NCI-H1930 (cell line): ENCODE data around the gene UNC93A.
"Not testable (repeated sequence)": the region's sequence is repeated elsewhere in the genome, so short reads cannot be mapped to it uniquely, and the experiment has no call there.

ENCODE experiments used
- DNase-seq, 2 experiments: peaks; one replicate each; lab custom pipeline; 2025; lab: John Stamatoyannopoulos, UW

UNC93A gene

DNA sequence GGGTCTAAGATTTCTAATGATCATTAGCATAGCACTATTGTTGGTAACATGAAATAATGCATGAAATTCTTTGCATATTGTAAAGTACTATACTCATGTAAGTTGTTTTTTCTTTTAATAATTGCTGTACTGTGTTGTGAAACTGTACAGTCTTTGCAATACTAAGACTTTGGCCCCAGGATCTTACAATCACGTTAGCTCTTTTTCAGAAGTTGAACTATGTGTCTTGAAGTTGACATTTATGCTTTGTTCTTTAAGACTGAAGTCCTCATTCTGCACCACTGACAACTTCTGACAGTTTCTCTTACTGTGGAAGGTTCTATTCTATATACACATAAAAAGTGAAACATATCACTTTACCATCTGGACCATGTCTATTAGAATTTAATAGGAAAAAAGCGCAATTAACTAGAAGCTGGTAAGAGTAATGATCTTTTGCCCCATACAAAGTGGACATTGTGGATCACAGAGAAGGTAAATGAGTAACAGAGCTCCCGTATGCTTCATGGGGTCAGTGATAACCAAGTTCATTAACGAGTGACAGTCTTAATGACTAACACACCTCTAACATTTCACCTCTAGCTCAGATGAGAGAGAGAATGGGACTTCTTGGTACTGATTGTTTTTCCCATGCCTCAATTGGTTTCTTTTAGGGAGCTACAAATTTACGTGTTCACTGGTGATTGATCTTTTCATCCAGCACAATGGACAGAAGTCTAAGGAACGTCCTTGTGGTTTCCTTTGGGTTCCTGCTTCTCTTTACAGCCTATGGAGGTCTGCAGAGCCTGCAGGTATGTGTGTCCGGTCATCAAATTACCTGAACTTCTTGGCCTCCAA lies at the start of gene UNC93A:
UNC93A (plus strand) TSS at position 530 of the 837 bp plus-strand sequence; CDS start at position 705, 175 bp downstream.
- DNase-seq = no peak

DNA sequence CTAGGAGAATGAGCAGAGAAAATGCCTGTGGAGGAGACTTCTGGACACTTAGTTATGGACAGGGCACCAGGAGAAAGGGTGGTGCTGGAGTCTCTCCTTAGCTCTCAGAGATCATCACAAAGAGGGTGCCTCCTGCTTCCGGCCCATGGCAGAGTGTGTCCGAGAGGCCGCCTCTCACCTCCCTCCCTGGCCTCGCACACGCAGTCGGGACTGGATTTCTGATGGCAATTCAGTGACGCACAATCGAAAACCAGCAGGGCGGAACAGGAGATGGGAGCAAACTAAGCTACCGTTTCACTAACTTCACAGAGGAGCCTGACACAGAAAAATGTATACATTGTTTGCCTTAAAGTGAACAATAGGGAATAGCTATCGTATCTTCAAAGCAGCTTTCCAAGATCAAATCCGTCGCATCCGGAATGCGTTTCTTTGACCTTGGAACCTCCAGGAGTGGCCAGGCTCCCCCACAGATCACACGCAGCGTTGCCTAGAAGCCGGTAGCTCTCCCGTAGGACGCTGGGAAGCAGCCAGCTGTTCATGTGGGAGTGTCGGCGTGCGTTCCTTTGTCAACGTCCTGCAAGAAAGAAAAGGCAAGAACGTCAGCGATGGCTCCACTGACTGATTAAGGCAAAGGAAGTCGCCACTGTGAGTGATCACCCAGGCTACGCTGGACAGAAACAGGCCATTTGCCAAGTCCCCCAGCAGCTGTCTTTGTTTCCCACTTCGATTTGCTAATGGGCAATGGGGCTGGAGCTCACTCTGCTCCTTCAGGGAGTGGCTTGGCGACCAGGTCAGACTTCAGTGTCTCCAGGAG lies 49.6 kb upstream of the UNC93A start:
- not testable (repeated sequence) for DNase-seq

DNA sequence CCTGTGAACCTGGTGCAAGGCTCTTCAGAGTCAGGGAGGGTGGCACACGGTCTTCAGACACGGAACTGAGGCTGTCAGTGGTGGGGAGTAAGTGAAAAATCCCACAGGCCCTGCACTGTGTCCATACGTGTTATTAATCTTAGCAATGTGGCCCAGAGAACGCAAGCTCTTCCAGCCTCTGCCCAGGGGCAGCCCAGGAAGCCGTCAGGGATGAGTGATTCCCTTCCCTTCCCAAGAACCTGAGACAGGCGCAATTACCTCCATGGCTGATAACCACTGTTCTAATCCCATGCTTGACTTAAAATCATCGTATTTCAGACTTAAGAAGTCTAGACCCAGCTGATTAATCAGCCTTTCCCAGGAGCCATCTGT lies 49.0 kb upstream of the UNC93A start:
- DNase-seq = not testable (repeated sequence)

DNA sequence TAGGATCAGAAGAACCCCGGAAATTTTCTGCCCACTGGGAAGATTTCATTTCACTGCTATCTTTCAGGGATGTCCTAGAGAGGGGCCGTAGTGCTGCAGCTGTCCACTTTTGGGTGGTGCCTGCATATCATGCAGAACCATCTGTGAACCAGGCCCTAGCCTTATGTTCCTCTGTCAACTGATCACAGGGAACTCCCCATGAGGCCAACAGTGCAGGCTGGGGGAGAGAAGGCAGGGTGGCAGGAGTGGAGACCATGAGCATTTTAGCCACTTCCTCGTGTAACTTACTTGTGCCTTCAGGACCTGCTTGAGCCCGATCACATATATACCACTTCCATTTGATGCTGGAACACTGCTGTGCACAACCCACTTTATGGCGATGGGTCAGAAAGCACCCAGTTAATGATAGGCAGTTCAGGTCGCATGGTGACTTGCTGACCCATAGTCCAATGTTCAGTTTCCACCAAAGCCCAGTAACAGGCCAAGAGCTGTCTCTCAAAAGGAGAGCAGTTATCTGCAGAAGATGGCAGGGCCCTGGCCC lies 48.5 kb upstream of the UNC93A start:
- DNase-seq = not testable (repeated sequence)

DNA sequence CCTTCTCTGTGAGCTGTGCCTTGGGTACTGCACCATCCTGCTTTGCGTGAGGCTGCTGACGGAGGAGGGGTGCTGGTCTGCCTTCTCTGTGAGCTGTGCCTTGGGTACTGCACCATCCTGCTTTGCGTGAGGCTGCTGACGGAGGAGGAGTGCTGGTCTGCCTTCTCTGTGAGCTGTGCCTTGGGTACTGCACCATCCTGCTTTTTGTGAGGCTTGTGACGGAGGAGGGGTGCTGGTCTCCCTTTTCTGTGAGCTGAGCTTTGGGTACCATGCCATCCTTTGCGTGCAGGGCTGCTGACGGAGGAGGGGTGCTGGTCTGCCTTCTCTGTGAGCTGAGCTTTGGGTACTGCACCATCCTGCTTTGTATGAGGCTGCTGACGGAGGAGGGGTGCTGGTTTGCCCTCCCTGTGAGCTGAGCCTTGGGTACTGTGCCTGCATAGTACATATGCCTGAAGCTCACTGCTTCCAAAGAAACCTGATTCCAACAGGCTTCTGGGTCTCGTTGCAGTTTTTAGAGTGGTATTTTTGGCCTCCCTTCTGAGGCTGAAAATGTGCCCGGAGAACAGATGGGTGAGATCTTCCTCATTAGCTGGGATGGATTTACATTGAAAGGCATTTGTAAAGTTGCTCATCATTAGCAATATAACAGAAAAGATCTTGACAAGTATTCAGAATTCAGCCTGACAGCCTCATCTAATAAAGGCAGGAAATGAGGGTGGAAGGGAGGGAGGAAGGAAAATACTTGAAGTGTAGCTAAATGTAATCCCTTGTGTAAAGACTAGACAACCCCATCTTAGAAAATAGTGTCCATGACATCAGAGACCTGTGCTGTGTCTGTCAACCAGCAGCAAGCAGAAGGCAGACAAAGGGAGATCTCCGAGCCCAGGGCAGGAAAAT lies 46.8 kb upstream of the UNC93A start:
- no peak for DNase-seq

DNA sequence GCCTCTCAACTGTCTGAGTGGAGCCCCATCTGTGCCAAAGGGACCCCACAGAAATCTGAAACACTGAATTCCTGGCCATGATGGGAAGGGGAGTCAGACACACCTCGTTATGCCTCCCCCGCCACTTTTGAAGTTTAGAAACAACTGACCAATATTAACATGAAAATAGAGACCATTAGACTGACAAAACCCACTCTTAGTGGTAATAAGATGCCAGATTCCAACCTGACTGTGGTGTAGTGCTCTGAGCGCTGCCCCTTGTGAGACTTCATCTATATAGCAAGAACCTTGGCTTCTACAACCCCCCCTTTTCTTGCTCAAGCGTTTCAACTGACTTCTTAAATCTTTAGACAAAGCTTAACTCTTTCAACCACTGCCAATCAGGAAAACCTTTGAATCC lies 46.1 kb upstream of the UNC93A start:
- DNase-seq = no peak

DNA sequence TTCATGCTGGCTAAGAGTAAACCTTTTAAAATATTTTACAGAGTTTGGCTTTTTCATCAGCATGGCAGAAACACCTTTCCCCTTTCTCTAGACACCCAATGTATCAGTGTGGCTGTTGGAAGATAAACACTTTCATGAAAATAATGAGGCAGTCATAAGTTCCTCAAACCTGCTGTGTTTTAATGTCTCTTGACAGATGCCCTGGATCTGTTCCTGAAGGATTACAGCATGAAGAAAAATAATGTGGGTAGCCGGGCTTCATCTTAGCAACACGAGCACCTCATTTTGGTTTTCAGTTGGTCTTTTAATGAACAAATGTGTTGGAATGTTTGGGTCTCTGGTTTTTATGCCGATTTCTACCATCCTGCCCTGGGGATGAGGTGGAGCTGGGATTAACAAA lies 45.5 kb upstream of the UNC93A start:
- no peak for DNase-seq

DNA sequence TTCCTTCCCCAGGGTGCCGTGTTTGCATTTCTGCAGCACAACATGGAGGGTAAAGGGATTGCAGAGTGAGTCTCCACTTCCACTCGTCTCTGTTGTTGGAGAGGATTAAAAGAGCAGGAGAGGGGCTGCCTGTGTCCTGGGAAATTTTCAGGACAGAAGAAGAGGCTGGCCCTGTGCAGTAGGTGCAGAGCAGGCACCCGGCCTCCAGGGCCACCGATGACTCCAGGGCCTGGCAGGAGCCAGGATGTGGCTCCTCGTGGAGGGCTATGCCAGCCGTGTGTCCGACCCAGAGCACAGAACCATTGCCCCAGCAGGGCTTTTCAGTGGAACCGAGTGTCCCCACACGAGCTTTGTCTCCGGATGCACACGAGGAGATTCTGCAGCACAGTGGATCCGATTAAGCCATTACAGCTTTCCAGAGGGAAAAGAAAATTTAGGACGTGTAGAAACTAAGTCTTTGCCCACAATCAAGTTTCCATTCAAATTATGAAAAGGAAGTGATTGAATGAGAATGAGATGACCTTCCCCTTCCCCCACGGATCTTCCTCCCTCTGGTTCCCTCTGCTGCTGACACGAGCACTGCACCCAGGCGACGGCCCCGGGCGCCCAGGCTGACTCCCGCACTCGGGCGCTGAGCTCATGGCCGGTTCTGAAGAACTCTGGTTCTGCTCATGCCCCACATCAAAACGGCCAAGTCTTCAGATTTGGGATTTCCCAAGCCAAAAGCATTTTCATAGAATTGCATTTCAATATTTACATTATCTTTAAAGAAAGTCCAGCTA lies 43.1 kb upstream of the UNC93A start:
- DNase-seq = no peak

DNA sequence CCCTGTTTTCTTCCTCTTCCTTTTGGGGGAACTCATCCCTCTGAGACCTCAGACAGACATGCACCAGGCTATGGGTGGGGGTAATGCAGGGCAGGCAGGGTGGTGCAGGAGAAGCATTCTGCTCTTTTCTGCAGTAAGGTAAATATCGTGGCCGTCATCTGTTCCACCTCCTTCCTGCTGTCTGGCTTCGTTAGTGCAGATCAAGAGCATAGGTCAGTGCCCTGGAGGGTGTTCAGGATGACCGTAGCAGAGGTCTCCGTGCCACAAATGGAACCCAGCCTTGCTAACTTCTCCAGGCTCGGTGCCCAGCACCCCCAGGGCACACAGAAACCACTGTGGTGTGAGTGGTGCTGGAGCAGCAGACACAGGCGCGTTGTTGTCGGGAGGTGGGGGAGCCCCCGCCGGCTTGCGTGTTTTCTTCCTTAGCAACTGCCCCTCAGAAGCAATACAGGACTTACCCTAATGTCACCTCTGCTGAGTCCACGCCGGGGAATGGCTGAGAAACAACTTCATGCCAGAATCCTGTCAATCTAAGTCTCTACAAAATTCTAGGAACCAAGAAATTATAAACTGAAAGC lies 42.1 kb upstream of the UNC93A start:
- DNase-seq = not testable (repeated sequence)

DNA sequence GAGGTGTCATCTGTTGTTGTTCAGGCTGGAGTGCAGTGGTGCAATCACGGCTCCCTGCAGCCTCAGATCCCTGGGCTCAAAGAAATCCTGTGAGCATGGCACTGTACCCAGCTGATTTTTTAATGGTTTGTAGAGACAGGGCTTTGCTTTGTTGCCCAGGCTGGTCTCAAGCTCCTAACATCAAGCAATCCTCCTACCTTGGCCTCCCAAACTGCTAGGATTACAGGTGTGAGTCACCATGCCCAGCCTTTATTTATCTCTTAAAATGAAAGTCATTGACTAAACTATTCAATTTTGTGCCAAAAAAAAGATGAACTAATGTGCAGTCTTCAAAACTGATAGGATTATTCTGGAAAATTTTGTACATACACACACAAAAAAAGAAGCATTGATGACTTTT lies 38.8 kb upstream of the UNC93A start:
- DNase-seq = no peak

DNA sequence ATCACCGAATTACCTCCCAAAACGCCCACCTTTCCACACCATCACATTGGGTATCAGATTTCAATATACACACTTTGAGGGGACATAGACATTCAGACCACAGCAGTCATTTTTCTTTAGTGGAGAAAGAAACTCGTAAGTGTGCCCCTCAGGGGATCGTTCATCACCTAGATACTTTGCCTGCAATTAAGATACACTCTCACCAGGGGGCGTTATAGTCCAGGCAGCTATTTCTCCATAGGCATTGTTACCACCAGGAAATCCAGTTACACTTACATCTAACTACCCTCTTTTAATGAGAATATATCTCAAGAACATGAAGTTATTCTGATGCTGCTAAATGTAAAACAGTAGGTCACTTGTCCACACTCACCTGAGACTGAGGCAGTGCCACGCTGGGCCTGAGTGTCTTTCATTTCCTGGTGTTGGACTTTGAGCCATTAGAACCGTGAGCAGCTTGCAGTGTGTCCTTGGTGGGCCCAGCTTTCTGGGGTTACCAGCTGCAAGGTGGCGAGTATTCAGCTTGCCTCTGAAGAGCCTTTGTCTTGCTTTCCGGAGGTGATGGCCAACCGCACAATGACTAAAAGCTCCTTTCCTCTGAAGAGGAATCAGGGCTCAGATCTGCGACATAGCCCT lies 35.1 kb upstream of the UNC93A start:
- no peak for DNase-seq

DNA sequence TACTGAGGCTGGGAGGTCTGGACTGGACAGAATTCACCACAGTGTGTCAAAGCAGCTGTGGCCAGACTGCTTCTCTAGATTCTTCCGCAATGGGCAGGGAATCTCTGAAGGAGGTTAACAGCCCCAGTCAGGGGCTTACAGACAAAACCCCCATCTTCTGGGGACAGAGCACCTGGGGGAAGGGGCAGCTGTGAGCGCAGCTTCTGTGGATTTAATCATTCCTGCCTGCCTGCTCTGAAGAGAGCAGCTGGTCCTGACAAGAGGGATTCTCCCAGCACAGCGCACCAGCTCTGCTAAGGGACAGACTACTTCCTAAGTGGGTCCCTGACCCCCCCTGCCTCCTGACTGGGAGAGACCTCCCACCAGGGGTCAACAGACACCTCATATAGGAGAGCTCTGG lies 32.5 kb upstream of the UNC93A start:
- DNase-seq = no peak

DNA sequence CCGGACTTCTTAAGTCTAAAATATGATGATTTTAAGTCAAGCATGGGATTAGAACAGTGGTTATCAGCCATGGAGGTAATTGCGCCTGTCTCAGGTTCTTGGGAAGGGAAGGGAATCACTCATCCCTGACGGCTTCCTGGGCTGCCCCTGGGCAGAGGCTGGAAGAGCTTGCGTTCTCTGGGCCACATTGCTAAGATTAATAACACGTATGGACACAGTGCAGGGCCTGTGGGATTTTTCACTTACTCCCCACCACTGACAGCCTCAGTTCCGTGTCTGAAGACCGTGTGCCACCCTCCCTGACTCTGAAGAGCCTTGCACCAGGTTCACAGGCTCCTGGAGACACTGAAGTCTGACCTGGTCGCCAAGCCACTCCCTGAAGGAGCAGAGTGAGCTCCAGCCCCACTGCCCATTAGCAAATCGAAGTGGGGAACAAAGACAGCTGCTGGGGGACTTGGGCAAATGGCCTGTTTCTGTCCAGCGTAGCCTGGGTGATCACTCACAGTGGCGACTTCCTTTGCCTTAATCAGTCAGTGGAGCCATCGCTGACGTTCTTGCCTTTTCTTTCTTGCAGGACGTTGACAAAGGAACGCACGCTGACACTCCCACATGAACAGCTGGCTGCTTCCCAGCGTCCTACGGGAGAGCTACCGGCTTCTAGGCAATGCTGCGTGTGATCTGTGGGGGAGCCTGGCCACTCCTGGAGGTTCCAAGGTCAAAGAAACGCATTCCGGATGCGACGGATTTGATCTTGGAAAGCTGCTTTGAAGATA lies 24.9 kb upstream of the UNC93A start:
- not testable (repeated sequence) for DNase-seq

DNA sequence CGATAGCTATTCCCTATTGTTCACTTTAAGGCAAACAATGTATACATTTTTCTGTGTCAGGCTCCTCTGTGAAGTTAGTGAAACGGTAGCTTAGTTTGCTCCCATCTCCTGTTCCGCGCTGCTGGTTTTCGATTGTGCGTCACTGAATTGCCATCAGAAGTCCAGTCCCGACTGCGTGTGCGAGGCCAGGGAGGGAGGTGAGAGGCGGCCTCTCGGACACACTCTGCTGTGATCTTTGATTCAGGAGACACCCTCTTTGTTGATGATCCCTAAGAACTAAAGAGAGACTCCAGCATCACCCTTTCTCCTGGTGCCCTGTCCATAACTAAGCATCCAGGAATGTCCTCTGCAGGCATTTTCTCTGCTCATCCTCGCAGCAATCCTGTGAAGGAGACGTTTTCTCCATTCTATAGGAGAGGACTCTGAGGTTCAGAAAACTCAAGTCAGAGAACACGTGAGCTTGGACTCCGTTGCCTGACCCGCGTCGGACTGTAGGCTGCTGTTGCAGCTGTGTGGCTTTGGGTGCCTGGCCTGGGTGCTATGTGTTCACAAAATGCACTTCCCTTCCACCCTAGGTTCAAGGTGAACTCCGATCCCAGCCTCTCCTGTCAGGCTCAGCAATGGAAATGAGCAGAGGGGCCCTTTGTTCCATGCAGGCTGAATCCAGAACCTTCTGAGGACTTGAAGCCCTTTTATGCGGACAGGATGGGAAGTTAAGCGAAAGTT lies 24.1 kb upstream of the UNC93A start:
- DNase-seq = no peak

DNA sequence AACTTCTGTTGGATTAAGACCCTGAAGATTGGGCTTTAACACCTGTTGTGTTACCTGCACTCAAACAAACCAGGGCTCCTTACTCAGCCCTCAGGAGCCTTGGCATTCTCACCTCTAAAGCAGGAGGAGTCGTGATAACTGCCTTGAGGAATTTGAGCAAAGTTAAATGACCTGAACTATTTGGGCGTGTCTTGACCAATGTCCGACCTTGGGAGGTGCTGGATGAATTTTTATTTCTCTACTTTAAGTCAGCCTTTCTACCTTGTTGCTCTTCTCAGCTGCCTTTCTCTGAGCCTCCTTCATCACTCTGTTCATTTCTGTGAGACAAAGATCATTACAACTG lies 23.6 kb upstream of the UNC93A start:
- DNase-seq = not testable (repeated sequence)

DNA sequence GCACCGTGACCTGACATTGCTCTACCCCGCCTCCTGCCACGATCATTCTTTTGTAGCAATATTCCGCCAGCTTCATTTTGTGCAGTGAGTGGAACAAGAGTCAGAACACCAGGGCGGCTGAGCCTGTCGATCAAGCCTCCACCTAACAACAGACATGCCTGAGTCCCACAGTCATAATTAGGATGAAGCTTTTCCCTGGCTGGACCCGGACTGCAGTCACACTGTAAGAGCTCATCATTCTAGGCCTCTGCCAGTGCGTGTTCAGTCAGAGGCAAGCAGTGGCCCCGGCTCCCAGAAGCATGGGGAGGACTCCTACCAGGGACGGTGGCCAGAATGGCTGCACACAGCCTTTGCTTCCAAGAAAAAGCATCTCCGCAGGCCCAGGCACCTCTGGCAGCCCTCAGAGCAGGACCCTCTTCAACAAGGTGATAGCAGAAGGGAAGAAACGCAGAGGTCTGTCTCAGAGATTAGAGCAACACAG lies 23.2 kb upstream of the UNC93A start:
- no peak for DNase-seq

DNA sequence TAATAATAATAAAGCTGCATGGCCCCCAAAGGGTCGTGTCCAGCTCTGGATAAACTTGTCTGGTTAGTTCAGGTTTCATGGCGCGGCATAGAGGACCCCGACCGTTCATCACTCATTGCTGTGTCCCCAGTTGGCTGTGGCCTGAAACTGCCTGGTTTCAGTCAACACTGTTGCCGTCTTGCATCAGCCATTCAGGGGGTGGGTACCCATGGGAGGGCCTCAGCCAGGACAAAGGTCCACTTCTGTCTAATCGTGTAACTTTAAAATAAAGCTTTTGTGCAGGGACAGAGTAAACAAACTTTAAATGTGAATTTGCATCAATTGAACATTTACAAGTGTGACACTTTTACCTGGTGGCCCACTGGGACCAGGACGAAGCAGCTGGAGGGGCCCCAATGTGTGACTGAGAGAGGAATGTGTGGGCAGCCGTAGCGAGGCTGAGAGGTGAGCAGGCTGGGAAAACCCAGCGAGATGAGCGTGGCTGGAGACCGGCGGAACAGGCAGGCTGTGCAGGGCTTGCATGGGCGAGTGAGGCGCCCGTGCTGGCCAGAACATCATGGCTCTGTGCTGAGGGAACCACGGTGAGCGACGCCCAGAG lies 22.3 kb upstream of the UNC93A start:
- no peak for DNase-seq
